OCI-LY7 (cell line): ENCODE measurements around the gene HSP90AB1. TPM values are rescaled to one million over a fixed set of nuclear protein-coding genes. Genes with fewer than 3 reads are reported as not detected.

ENCODE experiments used
- BruUV-seq: library from RNA; stranded (reverse); fragments of 400-500 nt; replicated peaks from 2 replicates; lab custom pipeline; 2021; lab: Mats Ljungman, UMichigan
- CTCF ChIA-PET: fragments of 300-600 bp; sonication (Branson Sonifier 250); formaldehyde crosslinking; loops from one replicate; lab custom pipeline; 2022; ENCODE audit warnings: antibody characterized with exemption; ENCODE audit not compliant: unreplicated experiment; lab: Charles Lee
- POLR2A ChIA-PET: fragments of 300-600 bp; sonication (Branson Sonifier 250); formaldehyde crosslinking; loops from one replicate; lab custom pipeline; 2022; ENCODE audit warnings: antibody characterized with exemption; lab: Charles Lee
- DNase-seq: peaks from one replicate; pipeline ENCODE4 v3.0.0-alpha.2; 2015; ENCODE audit warnings: low spot score
- H2AFZ ChIP-seq: fragments of 200-600 bp; sonication (generic), shearing (Covaris generic); 2 replicates; pipeline ENCODE4 v1.6.1; 2014; ENCODE audit warnings: mild to moderate bottlenecking, antibody characterized with exemption, low read length, moderate library complexity
- H3K27ac ChIP-seq: fragments of 200-600 bp; sonication (generic); 2 replicates; pipeline ENCODE4 v1.5.1; 2014; ENCODE audit warnings: mixed run types, low read depth, mild to moderate bottlenecking, moderate library complexity, low read length, inconsistent platforms; ENCODE audit not compliant: poor library complexity, severe bottlenecking
- H3K36me3 ChIP-seq: fragments of 200-600 bp; sonication (generic); 2 replicates; pipeline ENCODE4 v1.6.1; 2014; ENCODE audit warnings: mild to moderate bottlenecking, antibody characterized with exemption, low read length, moderate library complexity, mixed read lengths; ENCODE audit not compliant: insufficient read depth
- H3K4me1 ChIP-seq: fragments of 200-600 bp; sonication (generic); 2 replicates; pipeline ENCODE4 v1.5.1; 2014; ENCODE audit warnings: mild to moderate bottlenecking, low read length; ENCODE audit not compliant: insufficient read depth, poor library complexity, severe bottlenecking
- H3K4me2 ChIP-seq: fragments of 200-600 bp; sonication (generic); 2 replicates; pipeline ENCODE4 v1.6.1; 2014; ENCODE audit warnings: mild to moderate bottlenecking, low read length
- H3K4me3 ChIP-seq: fragments of 200-600 bp; sonication (generic); 2 replicates; pipeline ENCODE4 v1.5.1; 2014; ENCODE audit warnings: mild to moderate bottlenecking, low read depth, low read length; ENCODE audit not compliant: poor library complexity, severe bottlenecking
- H3K79me2 ChIP-seq: fragments of 200-600 bp; sonication (generic); 2 replicates; pipeline ENCODE4 v1.6.1; 2016; ENCODE audit warnings: low read depth, mild to moderate bottlenecking, low read length, moderate library complexity, mixed read lengths; ENCODE audit not compliant: insufficient read depth
- H3K9me2 ChIP-seq: fragments of 200-600 bp; sonication (generic); 2 replicates; pipeline ENCODE4 v1.6.1; 2016; ENCODE audit warnings: mild to moderate bottlenecking, low read length, mixed read lengths; ENCODE audit not compliant: insufficient read depth
- H3K9me3 ChIP-seq: fragments of 200-600 bp; sonication (generic); 2 replicates; pipeline ENCODE4 v1.6.1; 2014; ENCODE audit warnings: mild to moderate bottlenecking, mixed run types, low read length, mixed read lengths
- H4K20me1 ChIP-seq: fragments of 200-600 bp; sonication (generic); 2 replicates; pipeline ENCODE4 v1.6.1; 2014; ENCODE audit warnings: mild to moderate bottlenecking, antibody characterized with exemption, low read length, moderate library complexity, mixed read lengths; ENCODE audit not compliant: insufficient read depth
- CTCF ChIP-seq: fragments of 200-600 bp; sonication (generic); conservative IDR thresholded peaks from 2 replicates; pipeline ENCODE4 v1.5.1; 2014; ENCODE audit warnings: mild to moderate bottlenecking, antibody characterized with exemption, low read length, moderate library complexity, mixed read lengths
- EZH2phosphoT487 ChIP-seq: fragments of 200-600 bp; sonication (generic); IDR thresholded peaks from 2 replicates; pipeline ENCODE4 v1.6.1; 2018; ENCODE audit warnings: low read depth, borderline replicate concordance, mild to moderate bottlenecking, mixed run types, antibody characterized with exemption, low read length, moderate library complexity, mixed read lengths
- intact Hi-C: fragments of 100-400 bp; cut with micrococcal nuclease; formaldehyde crosslinking; loops from one replicate; pipeline ENCODE4 v1.10.0; 2022; ENCODE audit not compliant: unreplicated experiment
- total RNA-seq, 2 experiments: library from RNA; depleted of rRNA in 1 of 2; stranded (reverse); fragments of >200 nt in 1 of 2; shearing (Covaris generic) in 1 of 2; gene quantifications; 2 replicates each; pipeline ENCODE4 v1.2.3, GENCODE V29; 2014 to 2022

Gene HSP90AB1
- total RNA-seq, 2 experiments from 2014 or later, result 911 to 1,282 TPM

- intact Hi-C loops, result no loop called here
- TF ChIP-seq CTCF, result no peak
- TF ChIP-seq EZH2phosphoT487, result no peak
- Histone ChIP-seq H3K4me2 (no peak overlapping the region), H3K4me1 (peaks cover 21% of the 10 kb centered on the region), H3K9me2 (no peaks in the 10 kb centered on the region), H3K79me2 (no peaks in the 10 kb centered on the region), H3K4me3 (no peak overlapping the region), H2AFZ (no peak overlapping the region), H3K27ac (peak overlapping the region; percentile 25), H3K9me3 (no peaks in the 10 kb centered on the region), H3K36me3 (peaks cover 79% of the 10 kb centered on the region), H4K20me1 (no peaks in the 10 kb centered on the region)
- no peak for DNase-seq
- POLR2A ChIA-PET, result no interaction called here
- CTCF ChIA-PET, result interaction anchor here (1.0 kb wide), 1 partner anchor 8 kb away, joined by 3 read pairs; no protein-coding TSS in a partner anchor
- BruUV-seq, result no TSS peak
Observed at GRCh38 chr6:44232676-44233566, 14.0 kb upstream of the HSP90AB1 start.

GRCh38 chr6:44233567-44234100 lies 13.3 kb upstream of the HSP90AB1 start:
- intact Hi-C loops, result loop anchor here (1.0 to 2.0 kb wide), 2 partner anchors 13 to 61 kb away; no protein-coding TSS in a partner anchor
- no peaks in the 10 kb centered on the region for H4K20me1 ChIP-seq
- H3K4me2 ChIP-seq, result no peak overlapping the region
- ChIA-PET CTCF (interaction anchor here (1.0 to 2.6 kb wide), 3 partner anchors 9 to 64 kb away, joined by 3 to 15 read pairs (median 3); partner anchors contain the start of gene SLC29A1), POLR2A (interaction anchor here (0.8 to 2.8 kb wide), 3 partner anchors 9 to 29 kb away, joined by 3 to 15 read pairs (median 3); partner anchors contain the start of genes HSP90AB1 and SLC29A1)
- no peaks in the 10 kb centered on the region for H3K79me2 ChIP-seq
- peak overlapping the region; percentile 25 for H3K27ac ChIP-seq
- H3K4me1 ChIP-seq, result peaks cover 24% of the 10 kb centered on the region
- H3K9me3 ChIP-seq, result no peaks in the 10 kb centered on the region
- no peak overlapping the region for H3K4me3 ChIP-seq
- H2AFZ ChIP-seq, result no peak overlapping the region
- peaks cover 72% of the 10 kb centered on the region for H3K36me3 ChIP-seq
- TF ChIP-seq CTCF (no peak), EZH2phosphoT487 (no peak)
- no peaks in the 10 kb centered on the region for H3K9me2 ChIP-seq
- no TSS peak for BruUV-seq
- no peak for DNase-seq
